ENCODE measurements around the gene NR0B2.

DNA sequence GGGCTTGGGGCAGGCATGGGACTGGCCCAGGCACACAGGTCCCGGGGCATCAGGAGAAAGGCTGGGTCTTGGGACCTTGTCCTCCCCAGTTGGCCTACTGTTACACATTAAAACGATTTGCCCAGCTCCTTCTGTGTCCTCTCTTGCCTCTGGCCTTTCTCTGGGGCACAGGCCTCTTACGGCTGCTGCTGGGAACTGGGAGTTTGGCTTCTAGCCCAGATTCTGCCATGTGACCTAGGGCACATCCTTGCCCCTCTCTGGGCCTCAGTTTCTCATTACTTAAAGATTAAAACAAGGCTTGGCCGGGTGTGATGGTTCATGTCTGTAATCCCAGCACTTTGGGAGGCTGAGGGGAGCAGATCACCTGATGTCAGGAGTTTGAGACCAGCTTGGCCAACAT, 32.5 kb upstream of the NR0B2 start:
- TF ChIP-seq YY1 (IDR thresholded peaks at IDR 0.05; ENCODE audit: low read depth) (no peak), CEBPB (IDR thresholded peaks at IDR 0.05) (no peak), REST (IDR thresholded peaks at IDR 0.05; ENCODE audit: low read depth) (no peak), ZBTB7A (IDR thresholded peaks at IDR 0.05; ENCODE audit: low read depth) (no peak), RAD21 (IDR thresholded peaks at IDR 0.05; ENCODE audit: low read depth) (no peak), TEAD4 (IDR thresholded peaks at IDR 0.05) (no peak), FOXM1 (IDR thresholded peaks at IDR 0.05; ENCODE audit: borderline replicate concordance, low read depth) (no peak), EGR1 (IDR thresholded peaks at IDR 0.05) (no peak), EP300 (IDR thresholded peaks at IDR 0.05; ENCODE audit: borderline replicate concordance) (no peak), NFIC (IDR thresholded peaks at IDR 0.05) (no peak)
- TF ChIP-seq, protein P1, sequence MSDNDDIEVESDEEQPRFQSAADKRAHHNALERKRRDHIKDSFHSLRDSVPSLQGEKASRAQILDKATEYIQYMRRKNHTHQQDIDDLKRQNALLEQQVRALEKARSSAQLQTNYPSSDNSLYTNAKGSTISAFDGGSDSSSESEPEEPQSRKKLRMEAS (IDR thresholded peaks at IDR 0.05): no peak

Data from Ishikawa (cell line).